GM18519 (cell line): Measurements from ENCODE around the gene PHC2.
A peak's percentile ranks its signal among the peaks of the same experiment; 100 is the strongest.

Experiments
- ATAC-seq: cut with Tn5 transposase; IDR thresholded peaks from one replicate; pipeline ENCODE4 v1.9.1; 2021; ENCODE audit warnings: mild to moderate bottlenecking, moderate library complexity; ENCODE audit not compliant: unreplicated experiment, low FRiP score

PHC2 gene

GRCh38 chr1:33430692-33431593, at the start of gene PHC2:
TSS of gene PHC2 (minus strand) at chr1:33431095. CDS start at chr1:33375539, 55,556 bp downstream.
- peak; percentile 90 for ATAC-seq

GRCh38 chr1:33477451-33477850, 46.6 kb upstream of the PHC2 start:
- ATAC-seq, result no peak

- no peak for ATAC-seq
Measured at GRCh38 chr1:33473900-33474299, 43.0 kb upstream of the PHC2 start.

GRCh38 chr1:33472269-33472980, 41.5 kb upstream of the PHC2 start, which contains the start of gene ZSCAN20:
TSS of gene ZSCAN20 (plus strand) at chr1:33472645. CDS start at chr1:33479289, 6,644 bp downstream.
- peak; percentile 74 for ATAC-seq

GRCh38 chr1:33471416-33471815, 40.5 kb upstream of the PHC2 start:
- ATAC-seq, result no peak

GRCh38 chr1:33470495-33471012, 39.7 kb upstream of the PHC2 start:
- no peak for ATAC-seq

GRCh38 chr1:33469691-33470090, 38.8 kb upstream of the PHC2 start:
- ATAC-seq, result no peak

GRCh38 chr1:33468967-33469366, 38.1 kb upstream of the PHC2 start:
- no peak for ATAC-seq

- no peak for ATAC-seq
Measured at GRCh38 chr1:33468531-33468930, 37.6 kb upstream of the PHC2 start.

- no peak for ATAC-seq
Measured at GRCh38 chr1:33468011-33468410, 37.1 kb upstream of the PHC2 start.

- ATAC-seq, result no peak
Measured at GRCh38 chr1:33466159-33466558, 35.3 kb upstream of the PHC2 start.

- ATAC-seq, result no peak
Measured at GRCh38 chr1:33465316-33465715, 34.4 kb upstream of the PHC2 start.

GRCh38 chr1:33464552-33464951, 33.7 kb upstream of the PHC2 start:
- ATAC-seq, result no peak

GRCh38 chr1:33462405-33463164, 31.7 kb upstream of the PHC2 start:
- ATAC-seq, result no peak

- ATAC-seq, result peak; percentile 49
Measured at GRCh38 chr1:33460947-33461629, 30.2 kb upstream of the PHC2 start.

- no peak for ATAC-seq
Measured at GRCh38 chr1:33460144-33460543, 29.2 kb upstream of the PHC2 start.

GRCh38 chr1:33459691-33460090, 28.8 kb upstream of the PHC2 start:
- no peak for ATAC-seq

GRCh38 chr1:33456502-33456886, 25.6 kb upstream of the PHC2 start:
- no peak for ATAC-seq

- peak; percentile 68 for ATAC-seq
Measured at GRCh38 chr1:33455539-33456501, 24.9 kb upstream of the PHC2 start.
